Mucosa of gallbladder (tissue), 1 donor: Measurements from ENCODE around the gene C5orf58. TPM values are rescaled to one million over a fixed set of nuclear protein-coding genes. Genes with fewer than 3 reads are reported as not detected.

ENCODE experiments used
- DNase-seq: peaks from one replicate; pipeline ENCODE4 v3.0.0-alpha.2; 2020; ENCODE audit warnings: low spot score
- total RNA-seq: library from RNA; stranded (reverse); gene quantifications from one replicate; pipeline ENCODE4 v1.2.1, GENCODE V29; 2021
- donor health status: DM: no; HTN: no; CAD: no.

Gene C5orf58, protein sequence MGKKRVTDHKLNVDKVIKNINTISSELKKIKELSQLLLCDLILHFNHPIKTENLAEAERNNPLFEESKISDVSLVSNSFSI
- 0.52 TPM for total RNA-seq

DNA sequence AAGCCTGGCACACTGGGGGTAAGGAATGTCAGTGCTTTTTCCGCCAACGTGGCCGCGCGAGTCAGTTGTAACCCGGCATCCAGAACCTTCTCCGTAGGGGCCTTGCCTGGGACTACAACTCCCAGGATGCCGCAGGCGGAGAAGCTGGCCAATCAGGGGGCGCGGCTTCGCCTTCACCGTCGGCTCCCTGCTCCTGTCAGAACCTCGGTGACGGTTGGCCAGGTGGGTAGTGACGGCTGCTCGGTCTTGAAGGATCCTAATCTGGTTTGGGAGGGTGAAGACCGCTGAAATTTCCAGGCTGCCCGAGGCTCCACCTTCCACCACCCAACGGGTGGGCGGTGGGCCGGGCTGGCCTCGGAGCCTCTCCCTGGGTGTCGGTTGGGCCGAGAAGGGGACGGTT, at the start of gene C5orf58:
TSS of gene C5orf58 (plus strand) at position 200 of the 400 bp plus-strand sequence. CDS start 1,992 bp downstream, outside the sequence.
- no peak for DNase-seq

DNA sequence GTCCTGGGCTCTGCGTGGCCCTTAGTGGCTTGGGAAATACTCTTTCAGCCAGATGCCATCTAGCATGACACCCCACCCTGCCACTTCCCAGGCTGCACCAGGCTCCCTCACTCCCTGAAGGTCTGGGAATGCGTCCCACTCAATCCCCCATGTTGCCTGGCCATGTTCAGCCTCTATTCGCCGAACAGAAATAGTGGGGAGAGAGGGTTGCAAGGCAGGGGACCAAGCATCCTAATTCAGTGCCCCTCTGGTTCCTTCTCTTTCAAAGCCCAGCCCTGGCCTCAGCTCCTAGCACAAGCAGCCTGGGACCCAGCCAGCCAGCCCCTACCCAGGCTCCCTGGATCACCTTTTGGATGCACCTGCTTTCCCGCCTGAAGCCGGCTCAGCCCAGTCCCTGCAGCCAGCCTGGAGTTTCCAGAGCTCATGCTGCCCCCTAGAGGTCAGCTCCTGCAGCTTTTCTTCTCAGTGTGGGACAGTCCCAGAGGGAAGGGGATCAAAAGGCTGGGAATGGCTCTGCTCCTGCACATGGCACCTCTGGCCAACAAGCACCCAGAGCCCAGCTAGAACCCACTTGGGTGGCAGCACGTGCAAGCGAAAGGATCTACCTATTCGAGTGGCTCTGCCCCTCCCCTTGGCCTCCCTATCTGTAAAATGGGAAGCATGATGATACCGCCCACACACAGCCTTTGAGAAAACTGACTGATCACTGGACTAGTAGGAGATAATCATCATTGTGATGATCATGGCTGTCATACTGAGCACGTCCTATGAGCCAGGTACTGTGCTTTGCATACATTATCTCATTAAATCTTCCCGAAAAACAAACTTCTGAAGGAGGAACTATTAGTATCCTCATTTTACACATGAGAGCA, 48.7 kb upstream of the C5orf58 start:
- peak; percentile 56 for DNase-seq

DNA sequence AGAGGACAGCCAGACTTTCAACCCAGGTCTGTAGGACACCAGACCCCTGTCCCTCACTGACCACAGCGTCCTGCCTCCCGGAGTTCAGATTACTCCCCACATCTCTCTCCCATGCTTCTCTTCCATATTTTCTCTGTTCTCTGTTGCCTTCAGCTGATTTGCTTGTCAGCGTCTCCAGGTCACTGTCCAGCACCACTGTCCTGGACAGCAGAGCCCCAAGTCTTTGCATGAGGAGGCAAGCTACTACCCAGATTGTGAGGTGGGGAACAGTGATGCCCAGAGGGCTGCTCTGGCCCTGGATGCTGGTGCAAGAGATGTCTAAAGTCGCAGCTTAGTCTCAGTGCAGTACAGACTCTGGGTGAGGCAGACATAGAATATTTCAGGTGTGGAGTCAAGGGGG, 48.0 kb upstream of the C5orf58 start:
- DNase-seq, result no peak

DNA sequence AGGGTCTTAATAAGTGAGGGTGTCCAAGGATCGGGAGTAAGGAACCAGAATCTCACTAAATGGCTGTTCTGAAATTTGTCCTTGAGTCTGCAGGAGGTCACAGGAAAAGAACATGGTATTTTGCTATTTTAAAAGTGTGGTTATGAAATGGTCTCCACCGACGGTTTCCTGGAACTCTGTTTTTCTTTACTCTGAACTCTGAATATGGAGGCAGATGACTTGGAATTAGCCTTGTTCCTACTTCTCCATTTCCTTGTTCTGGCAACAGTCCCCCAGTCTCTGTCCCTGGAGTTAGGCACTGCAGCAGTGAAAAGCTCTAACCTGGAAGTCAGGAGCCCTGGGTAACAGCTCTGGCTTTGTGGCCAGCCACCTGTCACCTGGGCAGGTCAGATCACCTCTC, 46.6 kb upstream of the C5orf58 start:
- no peak for DNase-seq

DNA sequence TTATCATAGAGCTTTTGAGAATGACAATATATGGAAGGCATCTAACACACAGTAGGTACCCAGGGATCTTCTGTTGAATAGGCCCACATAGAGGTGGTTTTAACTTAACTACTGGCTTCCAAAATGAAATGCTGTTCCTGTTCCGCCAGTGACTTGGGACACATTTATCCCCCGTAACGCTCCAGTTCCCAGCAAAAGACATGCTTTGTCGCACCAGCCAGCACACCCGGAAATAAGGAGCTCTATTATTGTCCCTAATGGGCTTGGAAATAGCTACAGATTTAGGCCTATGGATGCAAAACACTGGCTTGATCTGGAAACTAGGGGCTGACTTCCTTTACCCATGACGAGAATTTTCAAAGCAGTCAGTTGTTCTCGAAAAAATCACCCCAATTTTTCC, 45.9 kb upstream of the C5orf58 start:
- DNase-seq, result no peak

DNA sequence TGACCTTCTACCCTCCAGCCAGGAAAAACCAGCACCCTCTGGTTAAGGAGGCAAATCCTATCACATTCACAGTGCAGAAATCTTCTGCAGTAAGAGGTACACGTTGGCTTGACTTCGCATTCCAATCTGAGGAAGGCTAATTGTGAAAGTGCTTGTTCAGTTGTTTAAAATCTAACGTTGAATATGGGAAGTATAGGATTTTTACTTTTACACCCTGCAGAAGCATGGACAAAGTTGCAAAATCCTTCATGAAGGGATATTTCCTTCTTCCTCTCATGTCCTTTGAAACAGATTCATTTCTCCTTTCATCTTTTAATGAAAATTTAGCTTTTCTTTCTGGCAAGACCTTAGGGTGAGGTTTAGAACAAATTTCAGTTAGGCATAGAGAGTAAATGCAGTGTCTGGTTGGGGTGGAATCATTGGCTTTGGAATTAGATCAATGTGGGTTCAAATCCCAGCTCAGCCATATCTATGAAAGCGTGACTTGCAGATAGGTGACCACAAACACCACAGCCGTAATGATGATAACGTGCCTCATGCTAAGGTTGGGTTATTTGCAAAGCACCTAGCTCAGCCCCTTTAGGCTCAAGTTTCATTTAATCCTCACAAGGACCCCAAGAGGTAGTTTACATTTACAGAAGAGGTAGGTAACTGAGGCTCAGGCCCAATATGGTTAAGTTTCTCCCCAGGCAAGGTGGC, 42.2 kb upstream of the C5orf58 start:
- no peak for DNase-seq

DNA sequence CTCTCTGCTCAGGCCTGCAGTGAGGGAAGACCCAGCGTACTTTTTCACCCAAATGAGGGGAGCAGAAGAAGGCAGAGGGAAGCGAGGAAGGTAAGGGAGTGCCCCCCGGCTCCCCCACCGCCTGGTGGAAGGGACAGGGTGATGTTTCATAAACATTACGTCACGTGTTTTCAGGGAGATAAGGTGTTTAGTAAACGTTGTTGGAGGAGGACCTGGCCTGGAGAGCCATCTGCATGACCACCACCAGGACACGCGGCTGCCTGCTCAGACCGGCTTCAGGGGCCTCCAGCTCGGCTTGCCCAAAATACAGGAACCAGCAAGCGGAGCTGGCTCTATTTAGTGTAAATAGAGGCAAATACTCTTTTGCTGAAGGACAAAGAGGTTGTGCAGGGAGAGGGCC, 40.0 kb upstream of the C5orf58 start:
- DNase-seq, result no peak

DNA sequence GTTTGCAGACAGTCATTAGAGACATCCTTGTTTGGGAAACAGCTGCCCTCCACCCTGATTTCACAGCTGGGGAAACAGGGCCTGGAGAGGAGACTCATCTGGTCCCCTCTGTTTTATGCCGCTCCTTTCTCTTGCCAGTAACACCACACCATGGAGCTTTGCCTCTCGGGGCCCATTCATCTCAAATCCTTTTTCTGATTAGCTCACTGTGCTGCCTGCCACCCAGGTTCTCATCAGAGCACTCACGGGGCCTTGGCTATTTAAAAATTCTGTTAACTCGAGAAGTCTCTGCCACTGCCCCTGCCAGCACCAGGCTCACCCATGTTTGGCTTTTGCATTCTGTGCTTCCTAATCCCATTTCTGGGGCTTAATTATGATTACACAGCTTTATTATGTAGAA, 36.8 kb upstream of the C5orf58 start:
- DNase-seq, result no peak

DNA sequence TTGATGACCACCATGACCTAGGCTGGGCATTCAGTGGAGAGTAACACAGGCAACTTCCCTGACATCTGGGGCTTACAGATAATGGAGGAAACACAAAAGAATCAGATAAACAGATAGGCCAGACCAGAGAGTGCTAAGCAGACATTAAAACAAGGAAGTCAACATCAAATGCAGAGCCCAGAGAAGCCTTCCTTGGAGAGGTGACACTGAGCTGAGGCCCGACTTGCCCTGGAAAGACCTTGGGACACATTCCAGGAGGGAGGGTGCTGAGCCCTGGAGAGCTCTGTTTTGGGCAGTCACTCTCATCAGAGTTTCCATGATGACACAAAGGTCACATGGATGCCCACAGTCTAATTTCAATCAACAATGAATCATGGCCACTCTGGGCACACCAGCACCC, 31.9 kb upstream of the C5orf58 start:
- DNase-seq, result no peak

DNA sequence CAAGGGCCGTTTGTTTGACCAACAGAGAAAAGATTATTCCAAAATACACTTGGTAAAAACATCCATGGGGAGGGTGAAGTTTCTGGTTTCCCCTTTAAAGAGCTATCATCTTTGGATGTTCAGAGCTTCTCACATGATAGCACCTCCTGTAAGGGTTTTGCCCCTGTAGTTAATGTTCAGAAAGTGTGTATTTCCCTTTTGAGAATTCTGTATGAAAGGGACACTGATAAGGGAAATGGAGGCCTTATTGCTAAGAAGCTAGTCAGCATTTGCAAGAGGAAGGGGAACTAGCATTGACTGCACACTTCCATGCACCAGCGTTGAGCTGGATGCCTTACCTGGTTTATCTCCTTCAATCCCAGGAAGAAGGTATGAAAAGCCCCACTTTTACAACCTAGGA, 31.5 kb upstream of the C5orf58 start:
- DNase-seq, result no peak

DNA sequence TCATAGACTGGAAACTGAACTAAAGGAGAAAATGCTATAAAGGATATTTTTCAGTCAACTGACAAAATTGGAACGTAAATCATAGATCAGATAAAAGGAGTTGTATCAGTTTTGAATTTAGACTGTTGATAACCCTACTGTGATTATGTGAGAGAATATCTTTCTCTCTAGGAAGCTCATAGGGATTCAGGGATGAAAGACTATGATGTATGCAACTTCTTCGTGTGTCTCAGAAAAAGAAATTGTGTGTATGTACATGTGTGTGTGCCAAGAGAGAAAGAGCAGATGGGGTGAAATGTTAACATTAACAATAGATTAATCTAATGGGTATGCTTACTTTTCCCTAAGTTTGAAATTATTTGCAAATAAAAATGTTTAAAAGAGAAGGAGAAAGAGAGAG, 30.7 kb upstream of the C5orf58 start:
- DNase-seq, result no peak

DNA sequence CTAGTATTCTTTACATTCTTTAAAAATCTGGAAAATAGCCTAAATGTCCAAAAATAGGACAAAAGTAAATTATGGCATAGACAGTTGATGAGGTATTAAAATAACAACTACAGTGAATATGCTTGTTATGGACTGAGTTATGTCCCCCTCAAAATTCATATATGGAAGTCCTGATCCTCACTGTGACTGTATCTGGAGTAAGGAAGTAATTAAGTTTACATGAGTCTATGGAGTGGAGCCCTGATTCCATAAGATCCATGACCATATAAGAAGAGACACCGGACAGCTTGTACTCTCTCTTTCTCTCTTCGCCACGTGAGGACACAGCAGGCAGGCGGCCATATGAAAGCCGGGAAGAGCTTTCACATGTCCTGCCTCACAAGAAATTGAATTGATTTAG, 28.6 kb upstream of the C5orf58 start:
- no peak for DNase-seq

DNA sequence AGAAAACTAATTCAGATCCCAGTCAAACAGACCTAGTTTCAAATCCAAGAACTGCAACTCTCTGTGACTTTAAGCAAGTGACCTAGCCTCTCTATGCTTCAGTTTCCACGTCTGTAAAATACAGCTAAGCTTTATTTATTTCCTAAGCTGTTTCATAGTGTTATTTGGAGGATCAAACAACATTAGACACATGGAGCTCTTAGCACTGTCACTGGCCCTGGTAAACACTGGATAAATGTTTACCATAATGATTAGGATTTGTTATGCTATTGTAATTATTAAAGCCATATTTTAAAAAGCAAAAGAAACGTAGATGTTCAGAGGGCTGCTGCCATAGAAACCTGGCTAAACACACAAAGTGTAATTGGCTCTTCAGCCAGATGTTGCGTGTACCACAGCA, 26.6 kb upstream of the C5orf58 start:
- DNase-seq, result no peak

DNA sequence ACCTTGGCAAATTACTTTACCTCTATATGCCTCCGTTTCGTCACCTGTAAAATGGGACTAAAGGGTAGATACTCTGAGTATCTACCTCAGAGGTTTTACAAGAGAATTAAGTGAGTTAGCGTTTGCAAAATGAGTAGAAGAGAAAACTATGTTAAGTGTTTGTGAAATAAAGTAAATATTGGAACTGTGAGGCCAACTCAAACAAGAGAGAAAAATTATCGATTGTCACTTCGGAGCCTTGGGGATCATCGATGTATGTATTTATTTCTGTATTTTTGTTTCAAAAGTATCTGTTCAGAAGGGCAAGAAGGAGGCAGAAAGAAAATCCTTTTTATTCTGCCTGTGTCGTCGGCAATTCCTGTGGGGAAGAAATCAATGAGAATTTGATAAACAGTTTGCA, 25.8 kb upstream of the C5orf58 start:
- DNase-seq, result no peak

DNA sequence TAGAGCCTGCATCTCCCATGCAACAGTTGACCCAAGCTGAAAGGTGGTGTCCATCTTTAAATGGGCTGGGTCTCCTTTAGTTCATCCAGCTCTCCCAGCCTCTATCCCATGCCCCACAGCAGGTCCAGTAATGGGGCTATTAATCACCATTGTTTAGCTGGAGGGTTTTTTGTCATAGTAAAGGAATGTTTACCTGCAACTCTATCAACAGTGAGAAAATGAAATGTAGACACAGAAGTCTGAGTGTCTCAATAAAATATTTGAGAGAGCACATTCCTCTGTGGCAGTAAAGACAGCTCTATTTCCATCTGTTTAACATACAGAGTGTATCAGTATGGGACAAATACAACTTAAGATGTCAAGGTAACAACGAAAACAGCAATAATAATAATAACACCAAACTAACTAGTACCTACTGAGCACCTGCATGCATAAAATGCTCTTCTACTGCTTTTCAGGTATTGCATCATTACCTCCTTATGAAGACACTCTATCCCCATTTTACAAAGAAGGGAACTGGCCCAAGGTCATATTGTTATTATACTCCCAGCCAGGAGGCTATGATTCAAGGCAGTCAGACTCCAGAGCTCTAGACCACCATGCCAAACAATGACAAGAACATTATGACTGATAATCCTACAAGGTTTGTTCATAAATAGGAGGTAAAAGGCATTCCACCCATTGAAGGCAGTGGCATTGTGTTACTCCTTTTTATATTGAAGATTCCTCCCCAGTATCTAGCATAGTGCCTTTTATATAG, 21.0 kb upstream of the C5orf58 start:
- no peak for DNase-seq

DNA sequence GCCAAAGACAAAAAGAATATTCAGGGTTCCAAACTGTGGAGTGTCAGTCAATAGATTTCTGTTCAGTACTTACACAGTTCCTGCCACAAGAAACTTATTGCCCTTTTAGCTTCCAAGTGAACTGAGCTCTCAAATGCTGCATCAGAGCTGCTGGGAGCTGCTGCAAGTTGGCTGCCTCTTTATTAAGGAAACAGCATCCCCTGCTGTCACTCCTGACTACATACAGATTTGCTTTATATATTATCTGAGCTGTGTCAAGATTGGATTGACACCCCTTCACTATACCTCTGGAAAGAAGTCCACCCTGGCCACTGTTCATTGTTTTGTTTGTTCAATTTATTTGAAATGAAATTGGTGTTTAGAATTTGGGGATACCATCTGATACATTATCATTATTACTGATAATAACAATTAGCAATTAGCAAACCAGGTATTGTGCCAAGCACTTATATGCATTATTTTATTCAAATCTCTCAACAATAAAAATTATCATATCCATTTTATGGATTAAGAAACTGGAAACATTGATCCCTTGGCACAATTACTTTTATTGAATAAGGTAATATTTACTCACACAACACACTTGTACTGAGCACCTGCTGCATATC, 16.4 kb upstream of the C5orf58 start:
- no peak for DNase-seq

DNA sequence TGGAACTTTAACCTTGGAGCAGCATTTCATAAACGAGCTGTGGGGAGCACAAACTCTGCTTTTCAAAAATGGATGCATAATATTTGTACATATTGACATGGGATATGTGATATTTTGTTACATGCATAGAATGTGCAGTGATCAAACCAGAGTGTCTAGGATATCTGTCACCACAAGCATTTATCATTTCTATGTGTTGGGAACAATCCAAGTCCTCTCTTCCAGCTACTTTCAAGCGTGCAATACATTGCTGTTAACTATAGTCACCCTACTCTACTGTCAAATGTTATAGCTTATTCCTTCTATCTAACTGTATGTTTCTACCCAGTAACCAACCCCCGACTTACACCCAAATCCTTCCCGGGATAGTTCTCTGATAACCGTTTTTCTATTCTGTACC, 15.0 kb upstream of the C5orf58 start:
- no peak for DNase-seq

DNA sequence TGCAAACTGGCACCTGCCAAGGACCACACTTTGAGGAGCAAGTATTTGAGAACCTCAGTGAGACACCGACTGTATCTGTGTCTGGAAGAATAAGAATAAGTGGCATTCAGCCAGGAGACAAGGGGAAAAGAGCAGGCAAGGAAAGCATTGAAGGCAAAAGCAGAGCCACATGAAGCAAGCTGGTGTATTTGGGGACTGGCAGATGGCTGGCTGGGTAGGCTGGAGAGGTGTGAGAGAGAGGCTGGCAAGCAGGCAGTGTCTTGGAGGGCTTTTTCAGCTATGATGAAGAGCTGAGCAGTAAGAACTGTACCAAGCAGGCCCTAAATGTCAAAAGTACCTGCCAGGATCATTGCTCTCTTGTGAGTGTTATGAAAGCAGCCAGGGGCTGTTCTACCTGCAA, 14.1 kb upstream of the C5orf58 start:
- no peak for DNase-seq

DNA sequence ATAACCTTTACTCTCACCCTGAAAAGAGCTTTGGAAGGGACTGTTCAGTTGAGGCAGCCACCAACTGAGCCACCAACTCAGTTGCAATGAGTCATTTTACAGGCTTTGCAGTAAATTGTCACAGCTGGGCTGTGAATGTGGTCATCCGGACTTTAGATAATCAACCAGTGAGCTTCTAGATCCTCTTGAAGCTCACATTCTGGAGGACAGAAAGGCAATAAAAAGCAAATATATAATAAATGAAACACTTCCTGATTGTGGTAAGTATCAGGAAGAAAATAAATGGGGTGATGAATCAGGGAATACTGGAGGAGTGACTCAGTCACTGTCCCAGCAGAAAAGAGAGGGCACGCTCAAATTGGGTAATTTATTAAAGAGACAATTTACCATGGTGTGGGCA, 13.2 kb upstream of the C5orf58 start:
- no peak for DNase-seq

DNA sequence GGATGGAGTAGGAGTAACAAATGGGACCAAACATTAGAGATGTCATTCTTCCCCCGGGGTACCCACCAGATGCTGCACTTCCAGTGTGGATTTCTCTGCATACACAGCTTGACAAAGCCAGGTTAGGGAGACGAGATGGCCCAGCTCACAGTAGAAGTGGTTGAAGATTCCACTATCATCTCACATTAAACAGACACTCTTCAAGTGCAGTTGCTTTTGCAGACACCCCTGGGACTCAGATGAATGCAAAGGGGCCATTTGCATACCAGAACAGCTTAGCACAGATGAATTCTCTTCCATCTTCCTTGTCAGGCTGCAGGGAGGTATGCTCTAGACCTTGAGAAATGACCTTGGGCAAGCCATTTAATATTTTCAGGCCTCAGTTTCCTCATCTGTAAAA, 12.6 kb upstream of the C5orf58 start:
- DNase-seq, result no peak

DNA sequence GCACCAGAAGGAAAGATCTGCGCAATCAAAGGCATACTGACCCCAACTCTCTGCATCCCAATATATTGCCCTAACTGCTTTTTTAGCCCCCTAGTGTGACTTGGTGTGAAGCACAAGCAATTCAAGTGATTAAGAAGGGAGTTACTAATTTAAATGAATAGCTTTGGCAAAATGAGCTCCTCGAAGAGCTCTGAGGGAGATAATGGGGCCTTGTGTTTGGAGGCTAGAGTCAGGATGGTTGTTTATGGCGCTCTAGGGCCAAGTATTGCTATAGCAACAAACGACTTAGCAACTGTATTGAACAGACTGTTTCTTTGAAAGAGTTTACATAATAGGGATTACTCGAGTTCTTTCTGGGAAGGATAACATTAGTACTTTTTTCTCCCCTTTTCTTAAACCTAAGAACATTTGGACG, 11.5 kb upstream of the C5orf58 start:
- DNase-seq, result no peak

DNA sequence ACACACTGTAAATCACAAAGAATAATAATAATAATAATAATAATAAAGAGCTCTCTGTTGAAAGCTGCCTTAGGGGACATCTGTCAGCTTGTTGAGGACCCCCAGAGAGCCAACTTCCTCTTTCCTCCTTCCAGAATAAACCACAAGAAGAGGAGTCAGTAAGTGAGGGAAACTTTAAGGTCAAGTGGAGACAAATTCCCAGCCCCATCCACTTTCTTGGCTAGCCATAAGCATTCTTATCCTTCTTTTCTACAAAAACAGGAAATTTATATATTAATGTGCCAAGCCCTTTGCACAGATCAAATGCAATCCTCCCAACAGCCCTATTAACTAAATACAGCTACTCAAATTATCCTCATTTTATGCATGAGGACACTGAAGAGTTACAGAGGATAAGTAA, 9.4 kb upstream of the C5orf58 start:
- no peak for DNase-seq
